Measurements from ENCODE around the gene GNAT1. TPM values are rescaled to one million over a fixed set of nuclear protein-coding genes. Genes with fewer than 3 reads are reported as not detected.

Gene GNAT1
- total and polyA plus RNA-seq, 2 of the 13 experiments (the other 11 are each of a cell fraction or from before 2014, with no cell fraction given), result 0.15 TPM; not detected in 1

GRCh38 chr3:50150863-50151686, 40.3 kb upstream of the GNAT1 start (continued):
- TF ChIP-seq GMEB2 (CRISPR knock-in tag; IDR thresholded peaks at IDR 0.05; ENCODE audit: low read depth) (no peak), MXD1 (CRISPR knock-in tag; IDR thresholded peaks at IDR 0.05) (no peak; the same call in 1 of the 2 replicates), NFE2 (CRISPR knock-in tag; IDR thresholded peaks at IDR 0.05) (no peak), HMGXB3 (CRISPR knock-in tag; IDR thresholded peaks at IDR 0.05; ENCODE audit: borderline replicate concordance) (no peak), HCFC1 (IDR thresholded peaks at IDR 0.05; ENCODE audit: low read depth, low read length) (no peak), ZNF839 (CRISPR knock-in tag; IDR thresholded peaks at IDR 0.05; ENCODE audit: borderline replicate concordance) (peak; percentile 73; the same call in 1 of the 2 replicates), HOMEZ (CRISPR knock-in tag; IDR thresholded peaks at IDR 0.05; ENCODE audit: low read depth) (no peak), KDM5B (CRISPR knock-in tag; IDR thresholded peaks at IDR 0.05; ENCODE audit: borderline replicate concordance) (peak; percentile 48; the same call in 1 of the 2 replicates), ZNF615 (CRISPR knock-in tag; IDR thresholded peaks at IDR 0.05; ENCODE audit: borderline replicate concordance) (no peak), HNF4G (IDR thresholded peaks at IDR 0.05; ENCODE audit: borderline replicate concordance, low read depth, low read length) (no peak), HNF4G (CRISPR knock-in tag; IDR thresholded peaks at IDR 0.05; ENCODE audit: borderline replicate concordance, low read depth) (0 out of 2 replicates have a peak, but pooled peaks have one; percentile 38), ZNF740 (CRISPR knock-in tag; IDR thresholded peaks at IDR 0.05) (no peak), SALL1 (CRISPR knock-in tag; IDR thresholded peaks at IDR 0.05) (peak; percentile 11; the same call in 1 of the 2 replicates), ZNF609 (CRISPR knock-in tag; IDR thresholded peaks at IDR 0.05; ENCODE audit: borderline replicate concordance) (peak; percentile 52; the same call in 1 of the 2 replicates)

Measured in HepG2 (cell line).